Measurements from ENCODE around the gene CTIF.

The CTIF gene

GRCh38 chr18:48893608-48894600 is 355.1 kb downstream of the CTIF start:
- H3K4me3 Mint-ChIP-seq = no peak overlapping the region
- peak overlapping the region; percentile 68 for H3K27ac Mint-ChIP-seq
- no peak for TF ChIP-seq CTCF (IDR thresholded peaks at IDR 0.05)
- no peaks in the 10 kb centered on the region for H3K36me3 Mint-ChIP-seq (ENCODE audit: low read depth)
- H3K27me3 Mint-ChIP-seq (ENCODE audit: low read depth, poor library complexity) = no peaks in the 10 kb centered on the region
- no peak for DNase-seq
- peaks cover 66% of the 10 kb centered on the region for H3K4me1 Mint-ChIP-seq
- H3K9me3 Mint-ChIP-seq = no peaks in the 10 kb centered on the region

- H3K27me3 Mint-ChIP-seq (ENCODE audit: low read depth, poor library complexity) = peaks cover 5% of the 10 kb centered on the region
- H3K9me3 Mint-ChIP-seq = peaks cover 6% of the 10 kb centered on the region
- no peak for DNase-seq
- peaks cover 4% of the 10 kb centered on the region for H3K36me3 Mint-ChIP-seq (ENCODE audit: low read depth)
- no peak overlapping the region for H3K4me3 Mint-ChIP-seq
- H3K4me1 Mint-ChIP-seq = peaks cover 57% of the 10 kb centered on the region
- no peak overlapping the region for H3K27ac Mint-ChIP-seq
- no peak for TF ChIP-seq CTCF (IDR thresholded peaks at IDR 0.05)
Observed at GRCh38 chr18:48894799-48895346, 356.0 kb downstream of the CTIF start.

GRCh38 chr18:48896326-48896874 is 357.6 kb downstream of the CTIF start:
- no peak for TF ChIP-seq CTCF (IDR thresholded peaks at IDR 0.05)
- Mint-ChIP-seq H3K27me3 (ENCODE audit: low read depth, poor library complexity) (peaks cover 10% of the 10 kb centered on the region), H3K36me3 (ENCODE audit: low read depth) (peaks cover 4% of the 10 kb centered on the region), H3K27ac (no peak overlapping the region), H3K4me1 (peaks cover 44% of the 10 kb centered on the region), H3K9me3 (peaks cover 7% of the 10 kb centered on the region), H3K4me3 (no peak overlapping the region)
- no peak for DNase-seq

- H3K4me1 Mint-ChIP-seq = peaks cover 39% of the 10 kb centered on the region
- peaks cover 7% of the 10 kb centered on the region for H3K9me3 Mint-ChIP-seq
- peak; percentile 21 for TF ChIP-seq CTCF (IDR thresholded peaks at IDR 0.05)
- H3K4me3 Mint-ChIP-seq = no peak overlapping the region
- H3K36me3 Mint-ChIP-seq (ENCODE audit: low read depth) = peaks cover 4% of the 10 kb centered on the region
- DNase-seq = no peak
- H3K27me3 Mint-ChIP-seq (ENCODE audit: low read depth, poor library complexity) = peaks cover 10% of the 10 kb centered on the region
- H3K27ac Mint-ChIP-seq = peak overlapping the region; percentile 81
Observed at GRCh38 chr18:48896875-48897511, 358.2 kb downstream of the CTIF start.

GRCh38 chr18:48897531-48897930 is 358.7 kb downstream of the CTIF start:
- peak overlapping the region; percentile 81 for H3K27ac Mint-ChIP-seq
- H3K27me3 Mint-ChIP-seq (ENCODE audit: low read depth, poor library complexity) = peaks cover 10% of the 10 kb centered on the region
- no peak for TF ChIP-seq CTCF (IDR thresholded peaks at IDR 0.05)
- peaks cover 7% of the 10 kb centered on the region for H3K9me3 Mint-ChIP-seq
- DNase-seq = no peak
- H3K4me3 Mint-ChIP-seq = no peak overlapping the region
- H3K36me3 Mint-ChIP-seq (ENCODE audit: low read depth) = peaks cover 4% of the 10 kb centered on the region
- H3K4me1 Mint-ChIP-seq = peaks cover 34% of the 10 kb centered on the region
